AG20443 (cell line): ENCODE data around the gene FRS2.
"Not testable (repeated sequence)": the region's sequence is repeated elsewhere in the genome, so short reads cannot be mapped to it uniquely, and the experiment has no call there.

ENCODE experiments used
- DNase-seq: peaks from one replicate; pipeline ENCODE4 v3.0.0; 2012; ENCODE audit warnings: low spot score, mixed read lengths

The FRS2 gene

DNA sequence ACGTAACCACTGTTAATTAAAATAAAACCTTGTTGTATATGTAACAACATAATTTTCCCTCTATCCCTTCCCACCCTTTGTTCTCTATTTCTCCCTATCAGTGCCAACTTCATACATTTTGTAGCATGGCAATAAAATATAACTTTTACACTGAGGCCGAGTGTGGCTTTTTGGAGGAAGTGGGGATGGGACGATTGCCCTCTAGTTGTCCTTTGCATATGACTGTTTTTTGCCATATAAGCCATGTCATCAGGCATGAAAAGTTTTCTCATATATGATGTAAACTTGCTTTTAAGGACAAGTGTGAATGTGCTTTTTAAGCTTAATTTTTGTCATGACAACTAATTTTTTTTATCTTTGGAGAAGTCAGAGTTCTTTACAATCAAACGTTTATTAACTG is 108.8 kb downstream of the FRS2 start:
- no peak for DNase-seq

DNA sequence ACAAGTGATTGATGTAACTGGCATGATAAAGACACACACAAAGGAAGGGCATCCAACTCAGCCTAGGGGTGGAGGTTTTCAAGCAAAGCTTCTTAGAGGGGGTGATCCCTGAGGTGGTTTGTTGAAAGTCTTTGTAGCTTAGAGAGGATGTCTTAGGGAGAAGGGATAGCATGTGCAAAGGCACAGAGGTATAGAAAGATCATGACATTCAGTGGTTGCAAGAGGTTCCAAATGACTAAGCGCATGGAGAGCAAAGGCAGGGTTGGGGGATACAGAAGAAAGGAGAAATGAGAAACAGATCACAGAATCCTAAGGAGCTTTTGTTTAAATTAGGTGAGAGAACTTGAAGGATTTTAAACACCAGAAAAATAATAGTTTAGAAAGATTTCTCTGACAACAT is 109.9 kb downstream of the FRS2 start:
- no peak for DNase-seq

DNA sequence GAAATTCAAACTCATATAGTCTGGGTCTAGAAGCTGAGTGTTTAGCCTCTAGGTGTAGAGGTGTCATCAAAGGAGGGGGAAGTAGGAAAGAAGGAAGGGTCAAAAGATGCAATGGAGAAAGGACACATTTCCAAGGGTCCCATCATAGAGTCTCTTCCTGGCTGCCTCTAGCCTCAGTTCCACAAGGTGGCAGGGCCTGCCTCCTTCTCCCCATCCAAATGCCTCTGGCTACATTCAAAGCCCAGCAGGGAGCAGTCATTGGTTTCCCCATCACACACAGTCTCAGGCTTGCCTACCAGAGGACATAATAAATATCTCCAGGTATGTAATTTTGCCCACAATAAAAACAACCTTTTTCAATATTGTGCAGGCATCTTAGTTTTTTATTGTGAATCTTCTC is 113.0 kb downstream of the FRS2 start:
- peak; percentile 11 for DNase-seq

DNA sequence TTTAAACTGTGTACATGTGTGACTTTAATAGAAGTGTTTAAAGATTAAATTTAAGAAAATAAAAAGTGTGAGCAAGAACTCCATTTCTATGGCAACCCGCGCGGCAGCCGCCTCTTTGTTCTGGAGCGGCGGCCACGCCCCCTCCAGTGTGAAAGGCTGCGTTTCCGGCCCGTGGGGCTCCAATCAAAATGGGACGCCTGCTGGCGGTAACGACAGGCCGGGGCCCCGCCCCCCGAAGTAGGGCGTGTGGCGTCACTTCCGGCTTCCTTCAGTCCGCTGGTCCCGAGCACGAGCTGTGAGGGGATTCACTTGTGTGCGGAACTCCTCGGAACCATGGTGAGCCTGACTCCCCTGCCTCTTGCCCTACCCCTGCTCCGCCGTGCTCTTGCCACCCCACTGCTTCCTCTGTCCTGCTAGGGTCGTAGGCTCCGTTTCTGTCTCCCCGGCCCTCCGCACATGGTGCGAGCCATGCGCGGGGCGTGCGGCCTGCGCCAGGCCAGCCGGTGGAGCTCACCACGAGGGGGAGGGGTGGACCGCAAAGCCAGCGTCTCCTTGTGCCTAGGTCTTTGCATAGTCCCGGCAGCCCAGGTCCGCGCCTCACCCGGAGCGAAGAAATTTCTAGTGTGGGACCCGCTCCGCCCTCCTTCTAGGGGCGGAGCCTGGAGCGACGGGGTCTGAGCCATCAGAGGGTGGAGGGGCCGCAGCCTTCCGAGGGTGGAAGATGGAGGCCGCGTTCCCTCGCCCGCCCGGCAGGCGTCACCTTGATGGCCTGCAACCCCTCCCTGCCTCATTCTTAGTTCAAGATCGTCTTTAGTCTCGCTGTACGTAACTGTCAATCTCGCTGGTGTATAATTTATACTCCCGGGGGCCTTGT is 115.2 kb downstream of the FRS2 start, which contains the start of gene CCT2:
TSS of gene CCT2 (plus strand) at position 271 of the 874 bp plus-strand sequence. CDS start at position 334, 63 bp downstream.
- peak; percentile 99 for DNase-seq

DNA sequence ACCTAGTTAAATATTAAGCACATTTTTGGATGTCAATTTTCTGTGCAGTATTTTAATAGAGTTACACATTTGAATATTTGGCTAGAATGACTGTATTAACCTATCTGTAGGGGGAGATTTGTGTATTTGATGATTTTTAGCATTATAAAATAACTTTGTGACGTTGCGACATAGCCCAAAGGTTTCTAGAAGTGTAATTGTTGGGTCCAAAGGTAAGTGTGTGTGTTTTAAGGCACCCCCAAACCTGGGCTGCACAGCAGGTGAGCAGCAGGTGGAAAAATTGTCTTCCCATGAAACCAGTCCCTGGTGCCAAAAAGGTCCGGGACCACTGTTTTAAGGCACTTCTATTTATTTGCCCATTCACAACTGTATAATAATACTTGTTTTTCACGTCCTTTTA is 118.3 kb downstream of the FRS2 start:
- DNase-seq = no peak

DNA sequence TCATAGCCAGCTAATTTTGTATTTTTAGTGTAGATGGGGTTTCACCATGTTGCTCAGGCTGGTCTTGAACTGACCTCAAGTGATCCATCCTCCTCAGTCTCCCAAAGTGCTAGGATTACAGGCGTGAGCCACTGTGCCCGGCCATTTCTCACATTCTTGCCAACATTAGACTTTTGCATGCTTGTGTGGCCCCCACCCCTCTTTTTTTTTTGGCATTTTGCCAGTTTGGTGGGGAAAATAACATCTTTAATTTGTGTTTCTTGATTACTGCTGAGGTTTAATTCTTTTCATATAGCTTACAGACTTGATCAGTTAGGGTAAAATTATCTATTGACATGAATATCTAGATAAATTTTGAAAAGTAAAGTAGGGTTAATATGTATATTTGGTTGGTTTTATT is 118.9 kb downstream of the FRS2 start:
- no peak for DNase-seq

DNA sequence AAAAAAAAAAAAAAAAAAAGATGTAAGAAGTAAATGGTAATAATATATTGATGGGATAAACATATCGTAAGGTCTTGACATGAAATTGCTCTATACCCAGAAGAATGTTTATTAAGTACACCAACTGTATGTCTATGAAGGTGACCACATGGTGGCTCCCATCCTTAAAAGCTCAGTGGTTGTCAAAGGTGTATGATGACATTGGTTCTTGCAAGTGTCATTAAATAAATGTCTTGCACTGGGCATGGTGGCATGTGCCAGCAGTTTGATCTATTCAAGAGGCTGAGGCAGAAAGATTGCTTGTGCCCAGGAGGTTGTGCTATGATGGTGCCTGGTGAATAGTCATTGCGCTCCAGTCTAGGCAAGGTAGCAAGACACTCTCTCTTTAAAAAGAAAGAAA is 125.5 kb downstream of the FRS2 start:
- no peak for DNase-seq

DNA sequence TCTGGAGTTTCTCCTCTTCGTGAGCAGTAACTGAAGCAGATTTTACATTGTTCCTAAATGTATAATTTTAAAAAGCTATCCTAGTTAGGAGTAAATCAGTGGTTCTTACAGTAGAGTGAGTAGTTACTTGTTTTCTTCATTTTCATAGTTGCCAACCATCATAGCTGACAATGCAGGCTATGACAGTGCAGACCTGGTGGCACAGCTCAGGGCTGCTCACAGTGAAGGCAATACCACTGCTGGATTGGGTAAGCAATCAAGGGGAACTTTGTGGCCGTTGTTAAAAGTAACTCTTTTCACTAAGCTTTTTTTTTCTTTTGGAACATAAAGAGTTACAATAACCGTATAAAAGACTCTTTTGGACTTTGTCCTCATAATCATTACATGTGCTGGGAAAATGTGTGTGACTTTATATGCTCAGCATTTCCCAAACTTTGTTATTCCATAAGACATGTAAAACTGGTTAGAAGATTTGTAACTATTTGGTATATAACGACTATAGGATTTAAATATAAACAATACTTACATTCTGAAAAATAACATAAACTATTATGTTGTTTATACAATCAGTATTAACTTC is 128.1 kb downstream of the FRS2 start:
- DNase-seq = no peak

DNA sequence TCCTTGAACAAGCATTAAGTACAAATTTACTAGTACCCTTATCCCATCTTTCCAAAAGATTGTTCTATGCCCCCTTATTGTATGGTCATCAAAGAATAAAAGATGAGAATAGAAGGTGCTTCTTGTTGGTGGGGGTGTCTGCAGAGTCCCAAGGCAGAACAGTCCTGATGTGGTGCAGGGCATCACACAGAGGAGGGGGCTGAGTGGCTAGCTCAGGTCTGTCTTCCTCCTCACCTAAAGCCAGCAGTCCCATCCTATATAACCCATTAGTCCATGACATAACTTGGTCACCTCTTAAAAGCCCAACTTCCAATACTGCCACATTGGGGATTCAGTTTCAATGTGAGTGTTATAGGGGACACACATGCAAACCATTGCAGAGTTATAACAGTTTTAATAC is 130.6 kb downstream of the FRS2 start:
- DNase-seq = no peak

DNA sequence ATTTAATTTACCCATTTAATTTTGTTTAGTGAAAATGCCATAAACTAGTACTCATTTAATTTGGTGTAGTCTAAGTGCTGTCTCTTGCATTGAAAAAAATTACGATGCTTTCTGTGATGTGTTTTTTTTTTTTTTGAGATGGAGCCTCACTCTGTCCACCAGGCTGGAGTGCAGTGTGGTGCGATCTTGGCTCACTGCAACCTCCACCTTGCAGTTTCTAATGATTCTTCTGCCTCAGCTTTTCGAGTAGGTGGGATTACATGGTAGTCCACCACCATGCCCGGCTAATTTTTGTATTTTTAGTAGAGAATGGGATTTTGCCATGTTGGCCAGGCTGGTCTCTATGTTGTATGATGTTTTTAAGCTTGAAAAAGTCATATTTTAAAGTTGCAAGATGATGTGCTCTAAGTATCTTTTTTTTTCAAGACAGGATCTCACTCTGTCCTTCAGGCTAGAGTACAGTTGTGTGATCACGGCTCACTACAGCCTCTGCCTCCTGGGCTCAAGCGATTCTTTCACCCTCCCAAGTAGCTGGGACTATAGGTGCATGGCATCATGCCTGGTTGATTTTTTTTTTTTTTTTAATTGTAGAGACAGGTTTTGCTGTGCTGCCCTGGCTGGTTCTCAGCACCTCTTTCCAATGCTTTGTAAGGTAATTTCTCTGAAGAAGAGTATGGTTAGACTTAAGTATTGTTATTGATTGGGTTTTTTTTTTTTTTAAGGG is 131.9 kb downstream of the FRS2 start:
- no peak for DNase-seq

DNA sequence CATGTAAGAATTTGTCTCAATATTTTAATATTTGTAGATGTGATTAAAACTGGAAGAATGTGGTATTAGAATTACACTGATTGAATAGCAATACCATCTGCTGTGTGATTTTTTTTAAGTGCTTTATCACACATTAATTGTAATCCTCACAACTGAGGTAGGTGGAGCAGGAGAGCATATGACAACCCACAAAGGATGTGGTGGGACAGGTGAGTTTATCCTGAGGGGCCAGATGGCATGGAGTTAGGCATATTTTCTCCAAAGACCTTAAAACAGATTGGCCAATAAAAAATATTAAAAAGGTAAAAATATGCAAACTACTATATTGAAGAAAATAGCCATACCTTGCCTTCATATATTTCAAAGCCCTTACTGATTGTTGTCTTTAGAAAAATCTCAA is 132.8 kb downstream of the FRS2 start:
- DNase-seq = no peak

DNA sequence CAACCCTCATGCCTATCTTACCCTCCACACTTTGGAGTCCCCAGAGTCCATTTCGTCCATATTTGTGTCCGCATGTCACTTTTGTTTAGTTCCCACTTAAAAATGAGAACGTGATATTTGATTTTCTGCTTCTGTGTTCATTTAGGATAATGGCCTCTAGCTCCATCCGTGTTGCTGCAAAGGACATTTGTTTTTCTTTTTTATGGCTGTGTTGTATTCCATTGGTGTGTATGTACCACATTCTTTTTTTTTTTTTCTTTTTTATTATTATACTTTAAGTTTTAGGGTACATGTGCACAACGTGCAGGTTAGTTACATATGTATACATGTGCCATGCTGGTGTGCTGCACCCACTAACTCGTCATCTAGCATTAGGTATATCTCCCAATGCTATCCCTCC is 133.4 kb downstream of the FRS2 start:
- DNase-seq = not testable (repeated sequence)

DNA sequence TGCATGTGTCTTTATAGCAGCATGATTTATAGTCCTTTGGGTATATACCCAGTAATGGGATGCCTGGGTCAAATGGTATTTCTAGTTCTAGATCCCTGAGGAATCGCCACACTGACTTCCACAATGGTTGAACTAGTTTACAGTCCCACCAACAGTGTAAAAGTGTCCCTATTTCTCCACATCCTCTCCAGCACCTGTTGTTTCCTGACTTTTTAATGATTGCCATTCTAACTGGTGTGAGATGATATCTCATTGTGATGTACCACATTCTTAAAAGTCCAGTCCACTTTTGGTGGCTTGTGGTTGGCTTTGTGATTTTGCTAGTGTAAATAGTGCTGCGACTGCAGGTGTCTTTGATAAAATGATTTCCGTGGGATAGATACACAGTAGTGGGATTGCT is 134.1 kb downstream of the FRS2 start:
- not testable (repeated sequence) for DNase-seq

DNA sequence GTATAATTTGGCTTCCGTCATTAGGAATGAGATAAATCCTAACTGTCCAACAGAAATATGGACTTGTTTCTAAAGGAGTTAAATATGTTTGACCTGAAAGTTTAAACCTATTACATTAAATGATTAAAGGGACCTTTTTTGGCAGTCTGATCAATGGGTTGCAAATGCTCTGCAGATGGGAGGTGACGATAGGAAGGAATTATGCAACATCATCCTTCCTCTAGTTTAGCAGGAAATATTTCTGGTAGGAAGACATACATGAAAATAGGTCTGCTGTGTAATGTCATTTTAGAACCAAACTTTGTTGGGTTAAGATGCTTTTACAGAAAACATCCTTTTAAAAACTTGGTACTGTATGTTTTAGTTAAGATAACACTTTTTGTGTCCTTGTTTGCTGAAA is 137.9 kb downstream of the FRS2 start:
- no peak for DNase-seq

DNA sequence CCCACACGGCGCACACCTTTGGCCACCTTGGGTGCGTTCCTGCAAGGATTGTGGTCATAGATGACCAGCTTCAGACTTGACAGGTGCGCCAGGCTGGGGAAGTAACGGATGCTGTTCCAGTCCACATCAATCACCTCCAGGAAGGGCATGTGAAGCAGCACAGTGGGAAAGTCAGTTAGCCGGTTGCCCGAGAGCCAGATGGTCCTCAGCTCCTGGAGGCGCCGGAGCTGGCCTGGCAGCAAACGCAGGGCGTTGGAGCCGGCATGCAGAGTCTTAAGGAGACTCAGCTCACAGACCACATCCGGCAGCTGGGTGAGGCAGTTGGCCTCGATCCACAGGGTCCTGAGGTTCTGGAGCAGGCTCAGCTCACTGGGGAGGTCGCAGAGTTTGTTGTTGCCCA is 139.9 kb downstream of the FRS2 start:
- DNase-seq = no peak

DNA sequence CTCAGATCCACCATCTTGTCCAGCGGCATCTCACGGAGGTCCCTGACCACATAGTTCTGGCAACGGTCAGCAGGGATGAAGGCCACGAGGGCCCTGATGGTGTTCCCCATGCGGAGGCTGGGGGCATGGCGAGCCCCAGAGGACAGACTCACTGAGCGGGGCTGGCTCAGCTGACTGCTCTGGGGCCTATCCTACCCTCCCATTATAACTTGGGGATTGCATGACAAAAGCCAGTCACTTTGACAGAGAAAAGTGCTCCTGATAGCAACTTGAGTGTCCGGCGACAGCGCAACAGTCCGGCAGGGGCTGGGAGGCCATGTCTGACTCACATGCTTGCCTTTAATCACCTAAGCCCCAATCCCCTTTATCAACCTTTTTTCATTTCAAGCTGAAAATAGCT is 140.5 kb downstream of the FRS2 start, which contains the start of gene LRRC10:
TSS of gene LRRC10 (minus strand) at position 179 of the 400 bp plus-strand sequence. CDS start at position 110, 69 bp downstream.
- DNase-seq = no peak

DNA sequence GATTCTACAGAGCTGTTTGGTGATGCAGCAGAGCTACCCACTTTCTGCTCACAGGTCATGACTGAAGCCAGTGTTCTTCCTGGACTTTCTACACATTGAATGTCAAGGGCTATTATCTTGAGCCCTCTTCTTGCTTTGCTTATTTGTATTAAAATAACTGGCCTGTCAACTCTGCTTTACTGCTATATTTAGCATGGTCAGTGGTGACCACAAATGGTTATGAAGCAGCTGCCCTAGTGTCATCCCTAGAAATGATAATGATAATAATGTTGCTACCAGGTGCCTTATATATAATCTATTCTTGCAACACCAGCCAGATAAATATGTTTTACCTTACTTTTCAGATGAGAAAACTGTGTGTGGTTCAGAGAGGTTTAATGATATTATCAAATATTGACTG is 143.2 kb downstream of the FRS2 start:
- DNase-seq = no peak

DNA sequence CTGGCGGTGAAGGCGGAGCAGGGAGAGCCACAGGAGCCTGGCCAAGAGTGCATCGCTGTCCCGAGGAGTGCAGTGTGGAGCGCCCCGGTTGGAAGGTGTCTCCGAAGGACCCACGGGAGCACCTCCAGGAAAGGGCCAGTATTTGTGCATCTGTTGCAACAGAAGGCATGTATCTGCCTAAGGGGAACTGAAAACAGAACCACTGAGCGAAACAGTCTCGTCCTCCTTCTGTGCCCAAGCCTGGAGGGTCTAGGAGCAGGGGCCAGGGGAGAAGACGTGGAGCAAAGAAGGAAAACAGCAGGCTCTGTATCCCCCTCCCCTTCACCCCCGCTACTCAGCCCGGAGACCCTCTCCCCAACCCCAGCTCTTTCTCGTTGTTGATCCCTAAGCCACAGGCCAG is 145.8 kb downstream of the FRS2 start:
- no peak for DNase-seq

DNA sequence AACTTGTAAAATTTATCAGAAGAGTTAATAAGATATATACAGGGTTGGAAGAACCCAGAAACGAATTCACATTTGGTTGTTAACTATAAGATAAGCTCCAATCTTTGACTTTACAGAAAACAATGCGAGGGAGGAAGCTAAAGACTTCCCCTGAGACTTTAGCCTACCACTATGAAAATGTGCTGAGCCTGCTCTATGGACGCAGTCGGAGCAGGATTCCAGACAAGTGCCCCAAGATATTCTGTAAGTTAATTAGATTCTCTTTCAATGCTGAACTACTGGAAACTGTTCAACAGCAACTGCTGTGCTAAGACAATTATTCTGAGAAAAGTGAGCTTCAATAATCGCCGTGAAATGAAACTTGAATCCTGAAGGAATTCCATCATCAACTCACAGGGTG is 148.9 kb downstream of the FRS2 start:
- no peak for DNase-seq

DNA sequence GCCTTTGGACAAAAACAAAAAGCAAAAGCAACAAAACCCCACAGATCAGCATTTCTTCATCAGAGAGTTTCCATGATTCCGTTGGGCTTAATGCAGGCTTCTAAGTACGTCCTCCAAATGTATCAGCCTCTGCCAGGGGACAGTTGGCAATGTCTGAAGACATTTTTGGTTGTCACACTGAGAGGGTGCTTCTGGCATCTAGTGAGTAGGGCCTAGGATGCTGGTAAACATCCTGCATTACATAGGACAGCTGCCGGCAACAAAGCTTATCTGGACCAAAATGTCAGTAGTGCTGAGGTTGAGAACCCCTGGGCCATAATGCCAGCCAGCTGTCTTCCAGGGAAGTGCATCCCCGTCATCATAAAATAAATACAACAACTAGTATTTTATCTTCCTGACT is 149.9 kb downstream of the FRS2 start:
- DNase-seq = no peak

DNA sequence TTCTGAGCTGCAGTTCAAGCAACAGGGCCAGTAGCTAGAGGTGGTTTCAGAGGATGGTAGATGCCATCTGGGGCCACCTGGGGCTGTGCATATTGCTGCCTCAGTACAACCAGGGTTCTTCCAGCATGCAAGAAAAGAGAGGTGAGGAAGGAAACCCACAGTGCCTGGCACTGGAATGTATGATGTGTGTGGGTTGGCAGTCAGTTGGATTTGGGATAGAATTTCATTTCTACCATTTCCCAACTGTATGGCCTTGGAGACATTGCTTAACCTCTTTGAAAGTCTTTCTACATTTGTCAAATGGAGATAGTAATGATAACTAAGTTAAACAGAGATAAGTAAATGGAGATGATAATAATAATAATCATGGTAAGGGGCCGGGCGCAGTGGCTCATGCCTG is 150.7 kb downstream of the FRS2 start:
- DNase-seq = no peak

DNA sequence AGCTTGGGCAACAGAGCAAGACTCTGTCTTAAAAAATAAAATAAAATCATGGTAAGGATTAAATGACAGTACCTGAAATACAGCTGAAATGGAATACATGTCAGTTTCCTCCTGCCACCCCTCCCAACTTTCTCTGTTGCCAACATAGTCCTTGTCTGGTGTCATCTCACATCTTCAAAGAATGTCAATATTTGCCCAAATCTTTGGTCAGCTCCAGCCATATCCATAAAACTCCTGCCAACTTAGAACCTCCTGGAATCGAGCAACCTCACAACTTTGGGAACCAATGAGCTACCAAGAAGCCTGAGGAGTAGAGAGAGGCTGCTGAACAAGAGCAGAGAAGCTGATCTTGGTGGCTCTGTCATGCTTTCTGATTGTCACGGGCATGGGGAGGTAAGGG is 151.4 kb downstream of the FRS2 start:
- DNase-seq = no peak

DNA sequence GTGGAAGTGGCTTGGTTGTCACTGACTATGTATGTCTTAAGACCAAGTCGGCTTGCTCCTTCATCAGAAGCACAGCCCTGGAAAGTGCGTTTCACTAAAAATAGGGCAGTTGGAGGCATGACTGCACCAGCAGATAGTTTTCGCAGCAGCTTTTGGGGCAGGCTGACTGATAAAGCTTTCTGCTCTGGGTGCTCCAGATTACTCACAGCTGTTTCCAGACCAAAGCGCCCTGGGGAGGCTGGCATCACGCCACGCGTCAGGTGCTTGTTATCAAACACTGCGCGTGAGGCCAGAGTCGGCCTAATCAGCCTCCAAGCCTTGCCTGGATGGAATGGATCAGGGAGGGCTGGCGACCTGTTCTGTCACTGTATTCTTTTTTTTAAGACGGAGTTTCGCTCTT is 153.8 kb downstream of the FRS2 start:
- no peak for DNase-seq
